HepG2 (cell line): ENCODE data around the gene LCAT. TPM values are rescaled to one million over a fixed set of nuclear protein-coding genes. Genes with fewer than 3 reads are reported as not detected.

ENCODE experiments used
- ATF6 ChIP-seq: sonication (generic); formaldehyde crosslinking; conservative IDR thresholded peaks from 2 replicates; pipeline ENCODE4 v1.4.0; 2020; ENCODE audit warnings: missing genetic modification reagents
- ATF7-NPFF ChIP-seq: sonication (generic); formaldehyde crosslinking; IDR thresholded peaks from 2 replicates; pipeline ENCODE4 v1.8.1; 2023; ENCODE audit warnings: mild to moderate bottlenecking, low read depth, missing genetic modification reagents, moderate library complexity
- IRF2 ChIP-seq: IDR thresholded peaks from 2 replicates; pipeline ENCODE4 v1.6.1; 2018; ENCODE audit warnings: missing genetic modification reagents, missing compliant biosample characterization
- KDM4B ChIP-seq: sonication (generic); formaldehyde crosslinking; IDR thresholded peaks from 2 replicates; pipeline ENCODE4 v1.4.0; 2020; ENCODE audit warnings: missing genetic modification reagents
- REXO4 ChIP-seq: sonication (generic); formaldehyde crosslinking; IDR thresholded peaks from 2 replicates; pipeline ENCODE4 v1.8.0; 2022; ENCODE audit warnings: missing genetic modification reagents, mild to moderate bottlenecking, borderline replicate concordance
- RXRA ChIP-seq: sonication (generic); formaldehyde crosslinking; IDR thresholded peaks from 2 replicates; pipeline ENCODE4 v1.5.1; 2020; ENCODE audit warnings: missing genetic modification reagents
- STAG1 ChIP-seq: sonication (generic); formaldehyde crosslinking; IDR thresholded peaks from 2 replicates; pipeline ENCODE4 v1.4.0; 2020; ENCODE audit warnings: missing genetic modification reagents
- XBP1 ChIP-seq: sonication (generic); formaldehyde crosslinking; IDR thresholded peaks from 2 replicates; pipeline ENCODE4 v1.5.0; 2020; ENCODE audit warnings: missing genetic modification reagents
- ZC3H13 ChIP-seq: sonication (generic); formaldehyde crosslinking; IDR thresholded peaks from 2 replicates; pipeline ENCODE4 v1.8.1; 2023; ENCODE audit warnings: mild to moderate bottlenecking, missing genetic modification reagents, moderate library complexity
- ZNF432 ChIP-seq: sonication (generic); formaldehyde crosslinking; IDR thresholded peaks from 2 replicates; pipeline ENCODE4 v1.5.0; 2020; ENCODE audit warnings: missing genetic modification reagents, mild to moderate bottlenecking, borderline replicate concordance
- ZNF503 ChIP-seq: sonication (generic); formaldehyde crosslinking; IDR thresholded peaks from 2 replicates; pipeline ENCODE4 v1.4.0; 2020; ENCODE audit warnings: missing genetic modification reagents
- ZNF543 ChIP-seq: sonication (generic); formaldehyde crosslinking; IDR thresholded peaks from 2 replicates; pipeline ENCODE4 v1.4.0; 2020; ENCODE audit warnings: mild to moderate bottlenecking, missing genetic modification reagents
- ZNF672 ChIP-seq: sonication (generic); formaldehyde crosslinking; IDR thresholded peaks from 2 replicates; pipeline ENCODE4 v1.8.1; 2022; ENCODE audit warnings: missing genetic modification reagents
- ZNF782 ChIP-seq: sonication (generic); formaldehyde crosslinking; IDR thresholded peaks from 2 replicates; pipeline ENCODE4 v1.4.0; 2020; ENCODE audit warnings: missing genetic modification reagents, mild to moderate bottlenecking, borderline replicate concordance
- polyA plus RNA-seq, 8 experiments: library from polyadenylated mRNA; depleted of rRNA in 3 of 8; stranded (reverse) in 7 of 8; unstranded in 1 of 8; fragments of >200 nt; fragmentation: Illumina TruSeq in 4 of 8; extraction: Trizol in 4 of 8; gene quantifications; 2 replicates each; pipeline versions ENCODE4 v1.2.1 to v1.2.3, GENCODE V29; 2011 to 2016; ENCODE audit warnings: low read depth in 4 of 8, missing spikeins in 1 of 8, mixed read lengths in 1 of 8; ENCODE audit not compliant: insufficient read depth in 1 of 8
- total RNA-seq, 5 experiments: library from RNA; depleted of rRNA; stranded (reverse); fragments of >200 nt; fragmentation: Illumina TruSeq; extraction: Trizol; gene quantifications; 2 replicates each; pipeline ENCODE4 v1.2.3, GENCODE V29; 2016; ENCODE audit warnings: low read depth in 1 of 5
- TF ChIP-seq, protein P1 (sequence below): sonication (generic); formaldehyde crosslinking; IDR thresholded peaks from 2 replicates; pipeline ENCODE4 v1.8.1; 2023; ENCODE audit warnings: mild to moderate bottlenecking, inconsistent platforms, moderate library complexity, missing genetic modification reagents, borderline replicate concordance
- TF ChIP-seq, protein P2 (sequence below): sonication (generic); formaldehyde crosslinking; IDR thresholded peaks from 2 replicates; pipeline ENCODE4 v1.4.0; 2020; ENCODE audit warnings: low read depth, mild to moderate bottlenecking, missing genetic modification reagents
- TF ChIP-seq, protein P3 (sequence below): sonication (generic); formaldehyde crosslinking; IDR thresholded peaks from 2 replicates; pipeline ENCODE4 v1.8.0; 2022; ENCODE audit warnings: mild to moderate bottlenecking, missing genetic modification reagents
- TF ChIP-seq, protein P4 (sequence below): sonication (generic); formaldehyde crosslinking; IDR thresholded peaks from 2 replicates; pipeline ENCODE4 v1.5.0; 2020; ENCODE audit warnings: mild to moderate bottlenecking, missing genetic modification reagents, borderline replicate concordance

LCAT gene
- total and polyA plus RNA-seq, 2 of the 13 experiments (the other 11 are each of a cell fraction or from before 2014, with no cell fraction given), result 36.1 to 38.9 TPM

GRCh38 chr16:67942510-67943255, 1.2 kb downstream of the LCAT start (continued):
- TF ChIP-seq RXRA (CRISPR knock-in tag), result peak; percentile 44; the same call in 1 of the 2 replicates
- no peak for TF ChIP-seq XBP1 (CRISPR knock-in tag)
- TF ChIP-seq, protein P1, sequence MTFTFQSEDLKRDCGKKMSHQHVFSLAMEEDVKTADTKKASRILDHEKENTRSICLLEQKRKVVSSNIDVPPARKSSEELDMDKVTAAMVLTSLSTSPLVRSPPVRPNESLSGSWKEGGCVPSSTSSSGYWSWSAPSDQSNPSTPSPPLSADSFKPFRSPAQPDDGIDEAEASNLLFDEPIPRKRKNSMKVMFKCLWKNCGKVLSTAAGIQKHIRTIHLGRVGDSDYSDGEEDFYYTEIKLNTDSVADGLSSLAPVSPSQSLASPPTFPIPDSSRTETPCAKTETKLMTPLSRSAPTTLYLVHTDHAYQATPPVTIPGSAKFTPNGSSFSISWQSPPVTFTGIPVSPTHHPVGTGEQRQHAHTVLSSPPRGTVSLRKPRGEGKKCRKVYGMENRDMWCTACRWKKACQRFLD (CRISPR knock-in tag), result no peak
- no peak; the same call in 1 of the 2 replicates for TF ChIP-seq ZC3H13 (CRISPR knock-in tag)
- TF ChIP-seq ZNF432 (CRISPR knock-in tag), result no peak
- TF ChIP-seq REXO4 (CRISPR knock-in tag), result no peak
- 0 out of 2 replicates have a peak, but pooled peaks have one; percentile 3 for TF ChIP-seq ZNF503
- TF ChIP-seq, protein P2, sequence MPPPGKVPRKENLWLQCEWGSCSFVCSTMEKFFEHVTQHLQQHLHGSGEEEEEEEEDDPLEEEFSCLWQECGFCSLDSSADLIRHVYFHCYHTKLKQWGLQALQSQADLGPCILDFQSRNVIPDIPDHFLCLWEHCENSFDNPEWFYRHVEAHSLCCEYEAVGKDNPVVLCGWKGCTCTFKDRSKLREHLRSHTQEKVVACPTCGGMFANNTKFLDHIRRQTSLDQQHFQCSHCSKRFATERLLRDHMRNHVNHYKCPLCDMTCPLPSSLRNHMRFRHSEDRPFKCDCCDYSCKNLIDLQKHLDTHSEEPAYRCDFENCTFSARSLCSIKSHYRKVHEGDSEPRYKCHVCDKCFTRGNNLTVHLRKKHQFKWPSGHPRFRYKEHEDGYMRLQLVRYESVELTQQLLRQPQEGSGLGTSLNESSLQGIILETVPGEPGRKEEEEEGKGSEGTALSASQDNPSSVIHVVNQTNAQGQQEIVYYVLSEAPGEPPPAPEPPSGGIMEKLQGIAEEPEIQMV (CRISPR knock-in tag), result no peak
- TF ChIP-seq, protein P3, sequence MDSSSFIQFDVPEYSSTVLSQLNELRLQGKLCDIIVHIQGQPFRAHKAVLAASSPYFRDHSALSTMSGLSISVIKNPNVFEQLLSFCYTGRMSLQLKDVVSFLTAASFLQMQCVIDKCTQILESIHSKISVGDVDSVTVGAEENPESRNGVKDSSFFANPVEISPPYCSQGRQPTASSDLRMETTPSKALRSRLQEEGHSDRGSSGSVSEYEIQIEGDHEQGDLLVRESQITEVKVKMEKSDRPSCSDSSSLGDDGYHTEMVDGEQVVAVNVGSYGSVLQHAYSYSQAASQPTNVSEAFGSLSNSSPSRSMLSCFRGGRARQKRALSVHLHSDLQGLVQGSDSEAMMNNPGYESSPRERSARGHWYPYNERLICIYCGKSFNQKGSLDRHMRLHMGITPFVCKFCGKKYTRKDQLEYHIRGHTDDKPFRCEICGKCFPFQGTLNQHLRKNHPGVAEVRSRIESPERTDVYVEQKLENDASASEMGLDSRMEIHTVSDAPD, result no peak
- no peak for TF ChIP-seq ATF6 (CRISPR knock-in tag)
- TF ChIP-seq IRF2 (CRISPR knock-in tag), result no peak
- TF ChIP-seq ZNF782, result peak; percentile 75; the same call in 1 of the 2 replicates
- TF ChIP-seq ATF7-NPFF (CRISPR knock-in tag), result no peak
- TF ChIP-seq ZNF543, result peak; percentile 77; the same call in 1 of the 2 replicates
- TF ChIP-seq KDM4B, result no peak; the same call in 1 of the 2 replicates
- TF ChIP-seq, protein P4, sequence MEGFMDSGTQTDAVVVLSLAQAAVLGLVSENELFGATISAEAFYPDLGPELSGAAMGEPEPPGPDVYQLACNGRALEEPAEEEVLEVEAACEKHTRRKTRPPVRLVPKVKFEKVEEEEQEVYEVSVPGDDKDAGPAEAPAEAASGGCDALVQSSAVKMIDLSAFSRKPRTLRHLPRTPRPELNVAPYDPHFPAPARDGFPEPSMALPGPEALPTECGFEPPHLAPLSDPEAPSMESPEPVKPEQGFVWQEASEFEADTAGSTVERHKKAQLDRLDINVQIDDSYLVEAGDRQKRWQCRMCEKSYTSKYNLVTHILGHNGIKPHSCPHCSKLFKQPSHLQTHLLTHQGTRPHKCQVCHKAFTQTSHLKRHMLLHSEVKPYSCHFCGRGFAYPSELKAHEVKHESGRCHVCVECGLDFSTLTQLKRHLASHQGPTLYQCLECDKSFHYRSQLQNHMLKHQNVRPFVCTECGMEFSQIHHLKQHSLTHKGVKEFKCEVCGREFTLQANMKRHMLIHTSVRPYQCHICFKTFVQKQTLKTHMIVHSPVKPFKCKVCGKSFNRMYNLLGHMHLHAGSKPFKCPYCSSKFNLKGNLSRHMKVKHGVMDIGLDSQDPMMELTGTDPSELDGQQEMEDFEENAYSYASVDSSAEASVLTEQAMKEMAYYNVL (CRISPR knock-in tag), result peak; percentile 20; the same call in 1 of the 2 replicates
- no peak for TF ChIP-seq STAG1 (CRISPR knock-in tag)
- TF ChIP-seq ZNF672, result no peak
